GM23338 (cell line): ENCODE data around the gene ZNF143. TPM values are rescaled to one million over a fixed set of nuclear protein-coding genes. Genes with fewer than 3 reads are reported as not detected.
A peak's percentile ranks its signal among the peaks of the same experiment; 100 is the strongest.

Source experiments
- ATAC-seq: fragments of 200-7000 bp; cut with Tn5 transposase; 3 replicates; pipeline ENCODE4 v1.9.1; 2020
- DNase-seq: peaks from one replicate; pipeline ENCODE4 v3.0.0-alpha.2; 2015; ENCODE audit warnings: low spot score
- H2AFZ ChIP-seq: fragments of 200-600 bp; sonication (generic); 2 replicates; pipeline ENCODE4 v1.8.0; 2016; ENCODE audit warnings: antibody characterized with exemption, mild to moderate bottlenecking, moderate library complexity
- H3F3A ChIP-seq: fragments of 200-600 bp; sonication (generic); replicated peaks from 2 replicates; pipeline ENCODE4 v1.8.0; 2017; ENCODE audit warnings: antibody characterized with exemption, mixed run types, low read depth
- H3K27ac ChIP-seq: fragments of 200-600 bp; sonication (generic); 2 replicates; pipeline ENCODE4 v1.6.1; 2016; ENCODE audit warnings: low read depth
- H3K27me3 ChIP-seq: fragments of 200-600 bp; sonication (generic); 2 replicates; pipeline ENCODE4 v1.8.0; 2016; ENCODE audit warnings: mild to moderate bottlenecking, mixed run types, moderate library complexity; ENCODE audit not compliant: insufficient read depth
- H3K36me3 ChIP-seq: fragments of 200-600 bp; sonication (generic); 2 replicates; pipeline ENCODE4 v1.8.0; 2016; ENCODE audit warnings: mild to moderate bottlenecking; ENCODE audit not compliant: insufficient read depth
- H3K4me1 ChIP-seq: fragments of 200-600 bp; sonication (generic); 2 replicates; pipeline ENCODE4 v1.8.0; 2016; ENCODE audit warnings: mild to moderate bottlenecking, moderate library complexity; ENCODE audit not compliant: insufficient read depth
- H3K4me2 ChIP-seq: fragments of 200-600 bp; sonication (generic); 2 replicates; pipeline ENCODE4 v1.7.1; 2017; ENCODE audit warnings: mixed run types
- H3K4me3 ChIP-seq: fragments of 200-600 bp; sonication (generic); 2 replicates; pipeline ENCODE4 v1.6.1; 2016; ENCODE audit warnings: mixed run types
- H3K79me2 ChIP-seq: fragments of 200-600 bp; sonication (generic); replicated peaks from 2 replicates; pipeline ENCODE4 v1.8.0; 2017; ENCODE audit warnings: mild to moderate bottlenecking; ENCODE audit not compliant: insufficient read depth
- H3K9me2 ChIP-seq: fragments of 200-600 bp; sonication (generic); 2 replicates; pipeline ENCODE4 v1.8.0; 2017; ENCODE audit not compliant: insufficient read depth
- H4K20me1 ChIP-seq: fragments of 200-600 bp; sonication (generic); replicated peaks from 2 replicates; pipeline ENCODE4 v1.8.0; 2017; ENCODE audit warnings: mild to moderate bottlenecking; ENCODE audit not compliant: insufficient read depth
- H3K27ac Mint-ChIP-seq: 2 replicates; pipeline ENCODE4 v1.8.0; 2020; ENCODE audit warnings: inconsistent platforms, mild to moderate bottlenecking, moderate library complexity, mixed read lengths
- H3K27me3 Mint-ChIP-seq: 3 replicates; pipeline ENCODE4 v1.8.0; 2022; ENCODE audit warnings: low read depth, mild to moderate bottlenecking, moderate library complexity, mixed read lengths, inconsistent platforms; ENCODE audit not compliant: insufficient read depth, poor library complexity
- H3K36me3 Mint-ChIP-seq: 3 replicates; pipeline ENCODE4 v1.8.0; 2021; ENCODE audit warnings: low read depth, mild to moderate bottlenecking, inconsistent platforms, moderate library complexity, mixed read lengths
- H3K4me1 Mint-ChIP-seq: 3 replicates; pipeline ENCODE4 v1.8.0; 2020; ENCODE audit warnings: mild to moderate bottlenecking, inconsistent platforms, mixed read lengths
- H3K4me3 Mint-ChIP-seq: 3 replicates; pipeline ENCODE4 v1.8.0; 2021; ENCODE audit warnings: moderate library complexity, mild to moderate bottlenecking, inconsistent platforms, mixed read lengths
- H3K9me3 Mint-ChIP-seq: 3 replicates; pipeline ENCODE4 v1.8.0; 2020; ENCODE audit warnings: moderate library complexity, mild to moderate bottlenecking, inconsistent platforms, mixed read lengths
- CTCF ChIP-seq, 2 experiments: fragments of 200-600 bp in 1 of 2; sonication (generic) in 1 of 2; conservative IDR thresholded peaks; 2 replicates each; pipeline versions ENCODE4 v1.5.1 to v1.6.1; 2016 to 2017; ENCODE audit warnings: antibody characterized with exemption in 2 of 2, low read depth in 2 of 2, mild to moderate bottlenecking in 2 of 2, moderate library complexity in 1 of 2
- ETS1 ChIP-seq: IDR thresholded peaks from 2 replicates; pipeline ENCODE4 v1.6.1; 2016; ENCODE audit warnings: antibody characterized with exemption
- EZH2 ChIP-seq: fragments of 200-600 bp; sonication (generic); IDR thresholded peaks from one replicate; pipeline ENCODE4 v1.8.0; 2017; ENCODE audit warnings: antibody characterized with exemption, mild to moderate bottlenecking, low read depth; ENCODE audit not compliant: unreplicated experiment
- EZH2phosphoT487 ChIP-seq: fragments of 200-600 bp; sonication (generic); IDR thresholded peaks from one replicate; pipeline ENCODE4 v1.8.1; 2018; ENCODE audit warnings: antibody characterized with exemption; ENCODE audit not compliant: unreplicated experiment
- NANOG ChIP-seq: IDR thresholded peaks from 2 replicates; pipeline ENCODE4 v1.6.1; 2016; ENCODE audit warnings: antibody characterized with exemption, borderline replicate concordance
- POLR2AphosphoS5 ChIP-seq: IDR thresholded peaks from 2 replicates; pipeline ENCODE4 v1.6.1; 2016; ENCODE audit warnings: antibody characterized with exemption, low read depth
- ZNF331 ChIP-seq: fragments of 250-450 bp; sonication (Bioruptor Pico); IDR thresholded peaks from 2 replicates; pipeline ENCODE4 v1.5.0; 2020; ENCODE audit warnings: low read depth, mild to moderate bottlenecking, moderate library complexity
- polyA plus RNA-seq: library from polyadenylated mRNA; unstranded; fragments of >200 nt; fragmentation: Nextera tagmentation; extraction: Ambion mirVana; gene quantifications from 2 replicates; pipeline ENCODE4 v1.2.1, GENCODE V29; 2016
- total RNA-seq: library from RNA; depleted of rRNA; stranded (reverse); fragments of >200 nt; shearing (Covaris generic); gene quantifications from 2 replicates; pipeline ENCODE4 v1.2.3, GENCODE V29; 2014
- TF ChIP-seq, protein P1 (sequence below): fragments of 250-450 bp; sonication (Bioruptor Pico); IDR thresholded peaks from 2 replicates; pipeline ENCODE4 v1.5.0; 2020; ENCODE audit warnings: mild to moderate bottlenecking, moderate library complexity

ZNF143 gene
- total and polyA plus RNA-seq, 2 experiments from 2014 or later: 33.5 to 44.2 TPM

DNA sequence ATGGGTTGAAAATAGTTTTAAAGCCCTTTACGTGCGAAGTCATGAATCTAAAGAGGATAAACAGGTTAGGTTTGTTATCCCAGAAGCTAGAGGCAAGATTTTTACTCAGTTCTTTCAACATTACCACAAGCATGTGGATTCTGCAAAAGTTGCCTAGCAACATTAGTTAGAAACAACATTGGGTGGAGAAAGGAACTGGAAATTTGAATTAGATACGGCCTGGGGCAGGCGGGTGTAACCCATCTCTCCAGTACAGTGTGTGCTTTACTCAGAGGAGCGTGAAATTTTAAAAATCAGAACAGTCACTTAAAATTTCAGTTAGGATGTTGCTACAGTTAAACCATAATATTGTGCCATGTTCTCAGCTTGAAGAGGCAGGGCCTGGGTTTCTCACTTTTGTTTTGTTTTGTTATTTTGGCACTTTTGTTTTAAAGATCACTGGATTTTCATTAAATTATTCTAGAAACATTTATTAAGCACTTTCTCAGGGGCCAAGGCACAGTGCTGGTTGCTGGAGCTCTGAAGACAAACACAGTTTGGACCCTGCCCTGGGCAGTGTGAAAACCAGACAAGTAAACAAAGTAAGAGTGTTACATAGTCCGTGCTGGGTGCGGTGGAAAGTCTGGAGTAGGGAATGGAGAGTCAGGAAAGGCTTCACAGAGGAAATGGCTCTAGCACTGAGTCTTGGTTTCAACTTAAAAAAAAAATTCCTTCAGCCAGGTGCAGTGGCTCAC lies 108.2 kb downstream of the ZNF143 start:
- Histone ChIP-seq H3K9me2 (no peaks in the 10 kb centered on the region), H3K36me3 (no peaks in the 10 kb centered on the region), H3F3A (no peaks in the 10 kb centered on the region), H2AFZ (no peak overlapping the region), H3K4me1 (peaks cover 35% of the 10 kb centered on the region), H4K20me1 (no peaks in the 10 kb centered on the region), H3K4me2 (peak overlapping the region; percentile 65), H3K79me2 (no peaks in the 10 kb centered on the region), H3K27ac (peak overlapping the region; percentile 97), H3K4me3 (peak overlapping the region; percentile 29), H3K27me3 (no peaks in the 10 kb centered on the region)
- H3K9me3 Mint-ChIP-seq: no peaks in the 10 kb centered on the region
- peak overlapping the region; percentile 97 for H3K27ac Mint-ChIP-seq
- DNase-seq (peak; percentile 92), ATAC-seq (peak; percentile 1; the same call in 2 of the 3 replicates)
- TF ChIP-seq EZH2 (no peak), EZH2phosphoT487 (no peak), POLR2AphosphoS5 (no peak), ETS1 (no peak), CTCF (conservative IDR thresholded peaks at IDR 0.05; ENCODE audit: low read depth in 2 of 2) (no peak), ZNF331 (no peak)
- H3K27me3 Mint-ChIP-seq: peaks cover 22% of the 10 kb centered on the region
- H3K4me1 Mint-ChIP-seq: peaks cover 50% of the 10 kb centered on the region
- H3K36me3 Mint-ChIP-seq: no peaks in the 10 kb centered on the region; the same call in 2 of the 3 replicates
- H3K4me3 Mint-ChIP-seq: peak overlapping the region; percentile 47

GRCh38 chr11:9569588-9570164 lies 108.9 kb downstream of the ZNF143 start:
- H3K27ac ChIP-seq: peak overlapping the region; percentile 97
- ATAC-seq (no peak), DNase-seq (peak; percentile 28)
- no peaks in the 10 kb centered on the region for H3K36me3 ChIP-seq
- no peaks in the 10 kb centered on the region for H3K9me2 ChIP-seq
- no peak overlapping the region for H2AFZ ChIP-seq
- H3K9me3 Mint-ChIP-seq: no peaks in the 10 kb centered on the region
- H3K79me2 ChIP-seq: peaks cover 6% of the 10 kb centered on the region
- H4K20me1 ChIP-seq: no peaks in the 10 kb centered on the region
- H3K4me1 Mint-ChIP-seq: peaks cover 50% of the 10 kb centered on the region
- peak overlapping the region; percentile 65; the same call in 1 of the 2 replicates for H3K4me2 ChIP-seq
- no peak overlapping the region for H3K4me3 ChIP-seq
- H3K27me3 Mint-ChIP-seq: peaks cover 21% of the 10 kb centered on the region
- H3K4me3 Mint-ChIP-seq: peak overlapping the region; percentile 47; the same call in 2 of the 3 replicates
- peak overlapping the region; percentile 97 for H3K27ac Mint-ChIP-seq
- H3K36me3 Mint-ChIP-seq: peaks cover 2% of the 10 kb centered on the region
- no peaks in the 10 kb centered on the region for H3F3A ChIP-seq
- H3K27me3 ChIP-seq: no peaks in the 10 kb centered on the region
- H3K4me1 ChIP-seq: peaks cover 35% of the 10 kb centered on the region
- TF ChIP-seq, protein P1, sequence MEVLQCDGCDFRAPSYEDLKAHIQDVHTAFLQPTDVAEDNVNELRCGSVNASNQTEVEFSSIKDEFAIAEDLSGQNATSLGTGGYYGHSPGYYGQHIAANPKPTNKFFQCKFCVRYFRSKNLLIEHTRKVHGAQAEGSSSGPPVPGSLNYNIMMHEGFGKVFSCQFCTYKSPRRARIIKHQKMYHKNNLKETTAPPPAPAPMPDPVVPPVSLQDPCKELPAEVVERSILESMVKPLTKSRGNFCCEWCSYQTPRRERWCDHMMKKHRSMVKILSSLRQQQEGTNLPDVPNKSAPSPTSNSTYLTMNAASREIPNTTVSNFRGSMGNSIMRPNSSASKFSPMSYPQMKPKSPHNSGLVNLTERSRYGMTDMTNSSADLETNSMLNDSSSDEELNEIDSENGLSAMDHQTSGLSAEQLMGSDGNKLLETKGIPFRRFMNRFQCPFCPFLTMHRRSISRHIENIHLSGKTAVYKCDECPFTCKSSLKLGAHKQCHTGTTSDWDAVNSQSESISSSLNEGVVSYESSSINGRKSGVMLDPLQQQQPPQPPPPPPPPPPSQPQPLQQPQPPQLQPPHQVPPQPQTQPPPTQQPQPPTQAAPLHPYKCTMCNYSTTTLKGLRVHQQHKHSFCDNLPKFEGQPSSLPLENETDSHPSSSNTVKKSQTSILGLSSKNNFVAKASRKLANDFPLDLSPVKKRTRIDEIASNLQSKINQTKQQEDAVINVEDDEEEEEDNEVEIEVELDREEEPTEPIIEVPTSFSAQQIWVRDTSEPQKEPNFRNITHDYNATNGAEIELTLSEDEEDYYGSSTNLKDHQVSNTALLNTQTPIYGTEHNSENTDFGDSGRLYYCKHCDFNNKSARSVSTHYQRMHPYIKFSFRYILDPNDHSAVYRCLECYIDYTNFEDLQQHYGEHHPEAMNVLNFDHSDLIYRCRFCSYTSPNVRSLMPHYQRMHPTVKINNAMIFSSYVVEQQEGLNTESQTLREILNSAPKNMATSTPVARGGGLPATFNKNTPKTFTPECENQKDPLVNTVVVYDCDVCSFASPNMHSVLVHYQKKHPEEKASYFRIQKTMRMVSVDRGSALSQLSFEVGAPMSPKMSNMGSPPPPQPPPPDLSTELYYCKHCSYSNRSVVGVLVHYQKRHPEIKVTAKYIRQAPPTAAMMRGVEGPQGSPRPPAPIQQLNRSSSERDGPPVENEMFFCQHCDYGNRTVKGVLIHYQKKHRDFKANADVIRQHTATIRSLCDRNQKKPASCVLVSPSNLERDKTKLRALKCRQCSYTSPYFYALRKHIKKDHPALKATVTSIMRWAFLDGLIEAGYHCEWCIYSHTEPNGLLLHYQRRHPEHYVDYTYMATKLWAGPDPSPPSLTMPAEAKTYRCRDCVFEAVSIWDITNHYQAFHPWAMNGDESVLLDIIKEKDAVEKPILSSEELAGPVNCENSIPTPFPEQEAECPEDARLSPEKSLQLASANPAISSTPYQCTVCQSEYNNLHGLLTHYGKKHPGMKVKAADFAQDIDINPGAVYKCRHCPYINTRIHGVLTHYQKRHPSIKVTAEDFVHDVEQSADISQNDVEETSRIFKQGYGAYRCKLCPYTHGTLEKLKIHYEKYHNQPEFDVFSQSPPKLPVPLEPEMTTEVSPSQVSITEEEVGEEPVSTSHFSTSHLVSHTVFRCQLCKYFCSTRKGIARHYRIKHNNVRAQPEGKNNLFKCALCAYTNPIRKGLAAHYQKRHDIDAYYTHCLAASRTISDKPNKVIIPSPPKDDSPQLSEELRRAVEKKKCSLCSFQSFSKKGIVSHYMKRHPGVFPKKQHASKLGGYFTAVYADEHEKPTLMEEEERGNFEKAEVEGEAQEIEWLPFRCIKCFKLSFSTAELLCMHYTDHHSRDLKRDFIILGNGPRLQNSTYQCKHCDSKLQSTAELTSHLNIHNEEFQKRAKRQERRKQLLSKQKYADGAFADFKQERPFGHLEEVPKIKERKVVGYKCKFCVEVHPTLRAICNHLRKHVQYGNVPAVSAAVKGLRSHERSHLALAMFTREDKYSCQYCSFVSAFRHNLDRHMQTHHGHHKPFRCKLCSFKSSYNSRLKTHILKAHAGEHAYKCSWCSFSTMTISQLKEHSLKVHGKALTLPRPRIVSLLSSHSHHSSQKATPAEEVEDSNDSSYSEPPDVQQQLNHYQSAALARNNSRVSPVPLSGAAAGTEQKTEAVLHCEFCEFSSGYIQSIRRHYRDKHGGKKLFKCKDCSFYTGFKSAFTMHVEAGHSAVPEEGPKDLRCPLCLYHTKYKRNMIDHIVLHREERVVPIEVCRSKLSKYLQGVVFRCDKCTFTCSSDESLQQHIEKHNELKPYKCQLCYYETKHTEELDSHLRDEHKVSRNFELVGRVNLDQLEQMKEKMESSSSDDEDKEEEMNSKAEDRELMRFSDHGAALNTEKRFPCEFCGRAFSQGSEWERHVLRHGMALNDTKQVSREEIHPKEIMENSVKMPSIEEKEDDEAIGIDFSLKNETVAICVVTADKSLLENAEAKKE: no peak
- TF ChIP-seq NANOG: no peak
- TF ChIP-seq EZH2: no peak
- no peak for TF ChIP-seq ETS1
